H7 (cell line): ENCODE results near the gene SHANK3. TPM values are rescaled to one million over a fixed set of nuclear protein-coding genes. Genes with fewer than 3 reads are reported as not detected.

Source experiments
- DNase-seq: peaks from one replicate; pipeline ENCODE4 v3.0.0; 2012
- H3K27me3 ChIP-seq: 2 replicates; pipeline ENCODE4 v1.6.0; 2011; ENCODE audit warnings: mild to moderate bottlenecking, low read length; ENCODE audit not compliant: control insufficient read depth, insufficient read depth
- H3K36me3 ChIP-seq: replicated peaks from 2 replicates; pipeline ENCODE4 v1.5.1; 2011; ENCODE audit warnings: low read length; ENCODE audit not compliant: control insufficient read depth, insufficient read depth
- H3K4me3 ChIP-seq: 2 replicates; pipeline ENCODE4 v1.5.1; 2011; ENCODE audit warnings: low read depth, mild to moderate bottlenecking, control low read depth, low read length, moderate library complexity; ENCODE audit not compliant: insufficient read depth
- total RNA-seq: library from RNA; depleted of rRNA; stranded (reverse); fragments of >200 nt; shearing (Covaris generic); gene quantifications from 2 replicates; pipeline ENCODE4 v1.2.3, GENCODE V29; 2014; rRNA removed

The SHANK3 gene
- total RNA-seq, result 1.8 and 2.1 TPM in 2 replicates

GRCh38 chr22:50672471-50673230, at the start of gene SHANK3:
Gene SHANK3 (plus strand): TSS chr22:50672823.
- H3K36me3 ChIP-seq, result no peaks in the 10 kb centered on the region
- peak; percentile 81 for DNase-seq
- peaks cover 36% of the 10 kb centered on the region for H3K27me3 ChIP-seq
- peak within 1 kb of the TSS; percentile 53 for H3K4me3 ChIP-seq

- DNase-seq, result no peak
- Histone ChIP-seq H3K4me3 (no peak overlapping the region), H3K27me3 (peaks cover 12% of the 10 kb centered on the region), H3K36me3 (no peaks in the 10 kb centered on the region)
These were observed 48.1 kb upstream of the SHANK3 start for GRCh38 chr22:50624347-50625130.

- H3K4me3 ChIP-seq, result no peak overlapping the region
- H3K27me3 ChIP-seq, result peaks cover 12% of the 10 kb centered on the region
- no peaks in the 10 kb centered on the region for H3K36me3 ChIP-seq
- DNase-seq, result no peak
These were observed 47.5 kb upstream of the SHANK3 start for GRCh38 chr22:50625131-50625567.

GRCh38 chr22:50625568-50626313, 46.9 kb upstream of the SHANK3 start:
- Histone ChIP-seq H3K4me3 (no peak overlapping the region), H3K36me3 (no peaks in the 10 kb centered on the region), H3K27me3 (peaks cover 11% of the 10 kb centered on the region)
- peak; percentile 84 for DNase-seq

DNA sequence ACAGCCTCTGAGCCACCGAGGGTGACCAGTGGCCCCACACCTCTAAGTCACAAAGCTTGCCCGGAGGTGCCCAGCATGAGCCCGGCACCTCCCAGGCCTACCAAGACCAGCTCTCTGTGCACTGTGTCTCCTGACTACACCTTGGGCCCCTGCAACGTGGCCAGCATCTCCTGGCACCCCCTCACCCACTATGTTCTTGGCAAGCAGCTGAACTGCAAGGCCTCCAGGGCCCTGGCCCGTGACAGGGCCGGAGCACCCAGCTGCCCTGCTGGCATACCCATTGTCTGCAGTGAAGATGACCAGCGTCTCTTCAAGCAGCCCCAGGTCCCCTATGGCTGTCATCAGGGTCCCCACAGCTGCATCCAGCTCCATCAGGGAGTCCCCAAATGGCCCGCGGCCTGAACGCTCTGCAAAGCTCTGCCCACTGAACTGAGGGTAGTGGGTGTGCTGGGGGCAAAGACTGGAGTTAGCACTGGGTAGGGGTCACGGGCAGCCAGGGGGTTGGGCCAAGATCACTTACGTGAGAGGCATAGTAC, 46.2 kb upstream of the SHANK3 start:
- no peaks in the 10 kb centered on the region for H3K36me3 ChIP-seq
- H3K4me3 ChIP-seq, result no peak overlapping the region
- H3K27me3 ChIP-seq, result peaks cover 5% of the 10 kb centered on the region
- DNase-seq, result no peak

DNA sequence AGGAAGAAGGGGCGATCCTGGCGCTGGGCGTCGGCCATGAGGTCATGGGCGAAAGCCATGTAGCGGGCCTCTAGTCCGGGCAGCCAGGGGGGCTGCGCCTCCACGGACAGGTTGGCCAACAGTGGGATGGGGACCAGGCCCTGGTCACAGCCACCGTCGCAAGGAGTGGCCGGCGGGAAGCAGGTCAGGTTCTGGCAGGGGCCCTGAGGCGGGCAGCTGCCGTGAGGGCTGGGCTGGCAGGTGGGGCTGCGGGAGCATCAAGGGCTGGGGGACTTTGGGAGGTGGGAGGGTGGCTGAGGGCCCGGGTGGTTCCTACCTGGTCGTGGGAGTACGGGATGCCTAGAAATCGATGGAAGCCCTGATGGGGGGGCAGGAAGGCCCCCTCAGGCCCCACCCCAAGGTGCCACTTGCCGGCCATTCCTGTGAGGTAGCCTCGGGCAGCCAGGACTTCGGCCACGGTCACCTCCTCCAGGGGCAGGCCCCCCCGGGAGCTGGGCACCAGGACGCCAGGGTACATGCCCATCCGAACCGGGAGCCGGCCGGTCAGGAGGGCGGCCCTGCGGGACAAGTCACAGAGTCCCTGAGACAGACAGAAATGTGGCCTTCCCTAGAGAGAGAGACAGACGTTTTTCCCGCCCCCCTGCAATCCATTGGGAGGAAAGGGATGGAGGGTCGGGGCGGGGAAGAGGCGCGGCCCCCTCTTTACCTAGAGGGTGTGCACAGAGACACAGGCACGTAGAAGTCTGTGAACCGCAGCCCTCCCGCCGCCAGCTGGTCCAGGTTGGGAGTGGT, 45.6 kb upstream of the SHANK3 start:
- DNase-seq, result peak; percentile 74
- peak overlapping the region; percentile 71 for H3K4me3 ChIP-seq
- H3K27me3 ChIP-seq, result peaks cover 4% of the 10 kb centered on the region
- H3K36me3 ChIP-seq, result no peaks in the 10 kb centered on the region

DNA sequence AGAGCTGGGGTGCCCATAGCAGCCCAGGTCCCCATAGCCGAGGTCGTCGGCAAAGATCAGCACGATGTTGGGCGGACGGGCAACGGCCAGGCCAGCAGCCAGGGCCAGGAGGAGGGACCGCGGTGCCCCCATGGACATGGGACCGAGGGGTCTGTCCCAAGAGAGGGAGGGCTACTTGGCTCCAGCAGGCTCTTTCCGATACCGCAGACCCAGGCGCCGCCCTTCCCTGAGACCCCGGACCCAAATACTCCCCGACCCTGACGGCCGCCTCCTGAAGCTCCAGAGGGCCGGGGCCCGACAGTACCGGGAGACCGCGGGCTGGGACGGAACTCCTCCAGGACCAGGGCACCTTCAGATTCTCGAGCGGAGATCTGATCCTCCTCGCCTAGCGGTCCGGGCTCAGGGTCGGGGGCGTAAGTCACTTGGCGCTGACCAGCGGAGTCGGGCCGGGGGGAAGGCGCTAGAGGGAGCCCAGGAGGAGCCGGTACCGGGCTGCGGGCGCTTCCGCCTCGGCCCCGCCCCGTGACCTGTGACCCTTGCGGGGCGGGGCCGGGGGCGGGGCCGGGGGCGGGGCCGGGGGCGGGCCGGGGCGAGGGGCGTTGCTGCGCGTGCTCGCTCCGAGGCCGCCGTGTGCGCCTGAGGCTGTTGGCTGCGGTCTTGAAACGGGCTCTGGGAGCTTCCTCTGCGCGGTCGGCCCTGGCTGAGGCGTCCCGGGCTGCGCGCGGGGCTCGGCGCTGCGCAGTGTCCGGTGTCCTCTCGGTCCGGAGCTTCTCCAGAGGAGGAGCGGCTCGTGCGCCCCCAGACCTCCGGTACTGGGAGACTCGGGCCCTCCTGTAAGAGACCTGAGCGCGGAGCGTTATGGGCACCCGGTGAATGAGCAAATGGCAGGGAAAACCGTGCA, 44.7 kb upstream of the SHANK3 start, which contains the start of gene ARSA:
TSS of gene ARSA (minus strand) at position 511 of the 901 bp plus-strand sequence. CDS start at position 138, 373 bp downstream.
- no peaks in the 10 kb centered on the region for H3K36me3 ChIP-seq

DNA sequence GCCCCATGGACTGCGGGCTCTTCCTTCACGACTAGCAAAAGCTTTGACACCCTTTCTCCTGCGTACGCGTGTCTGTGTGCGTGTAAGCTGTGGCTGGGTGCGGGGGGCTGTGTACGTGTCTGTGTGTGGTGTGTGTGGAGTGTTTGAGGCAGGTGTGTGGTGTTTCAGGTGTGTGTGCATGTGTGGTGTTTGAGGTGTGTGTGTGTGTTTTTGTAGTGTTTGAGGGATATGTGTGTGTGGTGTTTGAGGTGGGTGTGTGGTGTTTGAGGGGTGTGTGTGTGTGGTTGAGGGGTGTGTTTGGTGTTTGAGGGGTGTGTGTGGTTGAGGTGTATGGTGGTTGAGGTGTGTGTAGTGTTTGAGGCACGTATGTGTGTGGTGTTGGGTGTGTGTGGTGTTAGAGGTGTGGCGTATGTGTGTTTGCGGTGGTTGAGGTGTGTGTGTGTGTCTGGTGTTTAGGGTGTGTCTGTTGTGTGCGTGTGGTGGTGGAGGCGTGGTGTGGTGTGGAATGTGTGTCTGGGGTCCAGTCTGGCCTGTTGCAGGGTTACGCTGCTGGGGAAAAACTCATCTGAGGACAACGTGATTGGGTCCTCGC, 44.0 kb upstream of the SHANK3 start:
- no peak for DNase-seq
- peak overlapping the region; percentile 66 for H3K4me3 ChIP-seq
- H3K36me3 ChIP-seq, result no peaks in the 10 kb centered on the region
- peaks cover 4% of the 10 kb centered on the region for H3K27me3 ChIP-seq

More for the DNA sequence above, 44.7 kb upstream of the SHANK3 start, which contains the start of gene ARSA:
- peak; percentile 98 for DNase-seq
- Histone ChIP-seq H3K27me3 (peaks cover 4% of the 10 kb centered on the region), H3K4me3 (peak within 1 kb of the TSS; percentile 71)

DNA sequence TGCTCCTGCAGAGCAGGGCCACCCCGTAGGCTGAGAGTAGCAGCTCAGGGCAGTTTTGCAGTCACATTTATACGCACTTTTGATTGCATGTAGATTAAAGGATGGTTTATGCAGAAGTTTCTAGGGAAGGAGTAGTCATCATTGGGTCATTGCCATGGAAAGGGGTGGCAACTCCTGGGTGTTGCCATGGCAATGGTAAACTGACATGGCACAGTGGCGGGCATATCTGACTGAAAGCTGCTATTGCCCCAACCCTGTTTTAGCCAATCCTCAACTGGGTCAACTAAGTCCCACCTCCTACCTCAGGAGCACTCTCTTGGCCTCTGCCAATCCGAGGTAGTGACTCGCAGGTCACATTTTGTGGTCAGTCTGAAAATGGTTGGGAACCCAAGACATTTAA, 42.2 kb upstream of the SHANK3 start:
- DNase-seq, result no peak
- Histone ChIP-seq H3K36me3 (no peaks in the 10 kb centered on the region), H3K27me3 (peaks cover 4% of the 10 kb centered on the region), H3K4me3 (no peak overlapping the region)

GRCh38 chr22:50633086-50633485, 39.5 kb upstream of the SHANK3 start:
- Histone ChIP-seq H3K27me3 (peaks cover 3% of the 10 kb centered on the region), H3K36me3 (no peaks in the 10 kb centered on the region), H3K4me3 (no peak overlapping the region)
- no peak for DNase-seq

DNA sequence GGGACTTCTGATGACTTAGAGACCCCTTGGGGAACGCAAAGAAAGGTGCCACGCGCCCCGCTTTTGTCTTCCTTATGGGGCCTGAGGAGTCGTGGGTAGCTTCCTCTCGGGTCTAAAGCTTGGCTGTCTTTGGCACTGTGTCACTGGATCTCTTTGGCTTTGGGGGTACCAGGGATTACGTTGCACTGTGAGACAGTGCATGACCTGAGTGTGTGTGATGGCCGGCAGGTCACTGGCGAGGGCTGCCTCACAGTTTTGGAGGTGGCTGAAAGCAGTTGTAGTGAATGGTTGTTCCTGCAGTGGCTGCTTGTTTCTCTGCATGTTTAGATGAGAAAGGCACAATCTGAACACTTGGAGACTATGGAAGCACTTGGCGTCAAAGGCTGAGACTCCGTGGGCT, 38.9 kb upstream of the SHANK3 start:
- Histone ChIP-seq H3K36me3 (no peaks in the 10 kb centered on the region), H3K4me3 (no peak overlapping the region), H3K27me3 (no peaks in the 10 kb centered on the region)
- DNase-seq, result no peak

DNA sequence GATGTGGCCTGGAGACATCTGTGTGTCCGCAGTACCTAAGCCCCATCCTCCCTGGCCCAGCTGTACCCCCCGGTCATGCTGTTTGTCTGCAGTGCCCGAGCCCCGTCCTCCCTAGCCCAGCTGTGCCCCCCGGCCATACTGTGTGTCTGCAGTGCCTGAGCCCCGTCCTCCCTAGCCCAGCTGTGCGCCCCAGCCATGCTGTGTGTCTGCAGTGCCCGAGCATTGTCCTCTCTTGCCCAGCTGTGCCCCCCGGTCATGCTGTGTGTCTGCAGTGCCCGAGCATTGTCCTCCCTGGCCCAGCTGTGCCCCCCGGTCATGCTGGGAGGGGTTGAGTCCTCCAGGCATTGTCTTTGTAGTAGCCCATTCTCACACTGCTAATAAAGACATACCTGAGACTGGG, 37.0 kb upstream of the SHANK3 start:
- no peak for DNase-seq
- Histone ChIP-seq H3K36me3 (no peaks in the 10 kb centered on the region), H3K27me3 (no peaks in the 10 kb centered on the region), H3K4me3 (no peak overlapping the region)
